Caco-2 (cell line): ENCODE data around the gene DLG3. TPM values are rescaled to one million over a fixed set of nuclear protein-coding genes. Genes with fewer than 3 reads are reported as not detected.
A peak's percentile ranks its signal among the peaks of the same experiment; 100 is the strongest.

Source experiments
- BruUV-seq: library from RNA; stranded (reverse); fragments of 400-500 nt; replicated peaks from 2 replicates; lab custom pipeline; 2021; lab: Mats Ljungman, UMichigan
- CTCF ChIA-PET: fragments of 300-600 bp; sonication (Branson Sonifier 250); formaldehyde crosslinking; loops from one replicate; lab custom pipeline; 2022; ENCODE audit warnings: antibody characterized with exemption; lab: Charles Lee
- POLR2A ChIA-PET: fragments of 300-600 bp; sonication (Branson Sonifier 250); formaldehyde crosslinking; loops from one replicate; lab custom pipeline; 2022; ENCODE audit warnings: antibody characterized with exemption; lab: Charles Lee
- DNase-seq, 2 experiments: peaks; one replicate each; pipeline versions ENCODE4 v3.0.0 to v3.0.0-alpha.2; 2020 to 2022
- H3K27me3 ChIP-seq: replicated peaks from 2 replicates; pipeline ENCODE4 v1.6.0; 2011; ENCODE audit warnings: low read length; ENCODE audit not compliant: control insufficient read depth, insufficient read depth
- H3K36me3 ChIP-seq: 2 replicates; pipeline ENCODE4 v1.5.1; 2011; ENCODE audit warnings: low read length; ENCODE audit not compliant: control insufficient read depth, insufficient read depth
- H3K4me1 ChIP-seq: fragments of 250-450 bp; sonication (Bioruptor Pico); 2 replicates; pipeline ENCODE4 v1.5.1; 2020; ENCODE audit warnings: mild to moderate bottlenecking
- H3K4me3 ChIP-seq: 2 replicates; pipeline ENCODE4 v1.5.1; 2011; ENCODE audit warnings: low read depth, mild to moderate bottlenecking, control low read depth, low read length
- H3K9me3 ChIP-seq: fragments of 250-450 bp; sonication (Bioruptor Pico); 2 replicates; pipeline ENCODE4 v1.5.1; 2020; ENCODE audit warnings: mild to moderate bottlenecking, moderate library complexity
- H3K27ac Mint-ChIP-seq: one replicate; pipeline ENCODE4 v1.8.0; 2022; ENCODE audit warnings: mixed read lengths; ENCODE audit not compliant: unreplicated experiment
- H3K27me3 Mint-ChIP-seq: one replicate; pipeline ENCODE4 v1.8.0; 2022; ENCODE audit warnings: mixed read lengths; ENCODE audit not compliant: insufficient read depth, unreplicated experiment
- H3K36me3 Mint-ChIP-seq: one replicate; pipeline ENCODE4 v1.8.0; 2022; ENCODE audit warnings: mild to moderate bottlenecking, mixed read lengths; ENCODE audit not compliant: insufficient read depth, unreplicated experiment
- H3K4me1 Mint-ChIP-seq: one replicate; pipeline ENCODE4 v1.8.0; 2022; ENCODE audit warnings: low read depth, mixed read lengths; ENCODE audit not compliant: unreplicated experiment
- H3K4me3 Mint-ChIP-seq: one replicate; pipeline ENCODE4 v1.8.0; 2022; ENCODE audit warnings: mild to moderate bottlenecking, moderate library complexity, mixed read lengths; ENCODE audit not compliant: unreplicated experiment
- H3K9me3 Mint-ChIP-seq: one replicate; pipeline ENCODE4 v1.8.0; 2022; ENCODE audit warnings: mixed read lengths; ENCODE audit not compliant: unreplicated experiment
- CTCF ChIP-seq, 2 experiments: fragments of 200-600 bp in 1 of 2; IDR thresholded peaks; 1 replicate in 1 of 2; 2 replicates in 1 of 2; pipeline versions ENCODE4 v1.5.1 to v1.8.0; 2011 to 2022; ENCODE audit warnings: antibody characterized with exemption in 1 of 2, control low read depth in 1 of 2, inconsistent platforms in 1 of 2, low read depth in 1 of 2, low read length in 1 of 2, mild to moderate bottlenecking in 1 of 2, moderate library complexity in 1 of 2; ENCODE audit not compliant: insufficient read depth in 1 of 2, severe bottlenecking in 1 of 2, unreplicated experiment in 1 of 2
- intact Hi-C: fragments of 100-400 bp; cut with micrococcal nuclease; formaldehyde crosslinking; loops from one replicate; pipeline ENCODE4 v1.10.0; 2022; ENCODE audit not compliant: unreplicated experiment
- total RNA-seq: library from RNA; stranded (reverse); gene quantifications from 2 replicates; pipeline ENCODE4 v1.2.3, GENCODE V29; 2022

The DLG3 gene
- total RNA-seq, 1 experiment from 2014 or later = 58.5 TPM

DNA sequence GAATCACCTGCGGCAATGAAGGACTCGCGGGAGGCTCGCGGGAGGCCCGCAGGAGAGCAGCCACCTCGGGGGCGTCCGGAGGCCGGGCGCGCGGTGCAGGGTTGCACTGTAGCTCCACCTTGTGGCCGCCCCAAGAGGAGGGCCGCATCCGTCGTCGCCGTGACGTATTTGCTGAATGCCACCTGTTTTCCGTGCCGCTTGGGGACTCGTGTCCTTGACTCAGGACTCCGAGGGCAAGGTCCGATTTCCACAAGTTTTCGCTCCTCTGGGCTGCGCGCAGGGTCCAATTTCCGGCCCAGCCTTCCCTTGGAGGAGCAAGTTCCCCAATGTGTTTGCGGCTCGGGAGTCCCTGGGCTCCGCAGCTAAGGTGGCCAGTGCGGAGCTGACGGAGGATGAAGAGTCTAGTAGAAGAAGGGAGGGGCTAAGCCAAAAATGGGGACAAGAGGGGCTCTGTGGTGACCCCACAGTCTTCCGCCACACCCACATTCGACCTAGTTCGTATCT is 10.7 kb upstream of the DLG3 start:
- ChIA-PET CTCF (interaction anchor here (1.2 to 2.1 kb wide), 2 partner anchors 11 to 120 kb away, joined by 3 to 15 read pairs; partner anchors contain the start of gene GDPD2), POLR2A (interaction anchor here (0.6 to 0.7 kb wide), 2 partner anchors 231 to 301 kb away, joined by 3 to 4 read pairs; partner anchors contain the start of gene IGBP1)
- Mint-ChIP-seq H3K4me3 (peak overlapping the region; percentile 86), H3K36me3 (peaks cover 7% of the 10 kb centered on the region), H3K27ac (peak overlapping the region; percentile 90), H3K4me1 (peaks cover 6% of the 10 kb centered on the region), H3K27me3 (no peaks in the 10 kb centered on the region), H3K9me3 (no peaks in the 10 kb centered on the region)
- Histone ChIP-seq H3K4me1 (peaks cover 7% of the 10 kb centered on the region; the same call in 1 of the 2 replicates), H3K27me3 (no peaks in the 10 kb centered on the region), H3K36me3 (no peaks in the 10 kb centered on the region), H3K9me3 (no peaks in the 10 kb centered on the region), H3K4me3 (peak overlapping the region; percentile 54)
- intact Hi-C loops = loop anchor here (1.0 to 5.0 kb wide), 4 partner anchors 11 to 233 kb away; partner anchors contain the start of gene GDPD2
- DNase-seq = peak; percentile 79 to 84
- TSS peak; percentile 47 for BruUV-seq
- TF ChIP-seq CTCF (IDR thresholded peaks at IDR 0.05; ENCODE audit: insufficient read depth in 1 of 2, low read depth in 1 of 2, low read length in 1 of 2, severe bottlenecking in 1 of 2, unreplicated experiment in 1 of 2) = peak; percentile 76

- Mint-ChIP-seq H3K27ac (peak overlapping the region; percentile 90), H3K4me3 (peak overlapping the region; percentile 86), H3K27me3 (no peaks in the 10 kb centered on the region), H3K9me3 (no peaks in the 10 kb centered on the region), H3K36me3 (peaks cover 7% of the 10 kb centered on the region), H3K4me1 (peaks cover 6% of the 10 kb centered on the region)
- Histone ChIP-seq H3K9me3 (no peaks in the 10 kb centered on the region), H3K4me3 (peak overlapping the region; percentile 54), H3K36me3 (no peaks in the 10 kb centered on the region), H3K27me3 (no peaks in the 10 kb centered on the region), H3K4me1 (peaks cover 7% of the 10 kb centered on the region; the same call in 1 of the 2 replicates)
- CTCF ChIA-PET = interaction anchor here (2.1 kb wide), 1 partner anchor 11 kb away, joined by 15 read pairs; the partner anchor contains the start of gene GDPD2
- no peak for TF ChIP-seq CTCF (IDR thresholded peaks at IDR 0.05; ENCODE audit: insufficient read depth in 1 of 2, low read depth in 1 of 2, low read length in 1 of 2, severe bottlenecking in 1 of 2, unreplicated experiment in 1 of 2)
- POLR2A ChIA-PET = interaction anchor here (0.7 kb wide), 1 partner anchor 281 kb away, joined by 9 read pairs; no protein-coding TSS in a partner anchor
- intact Hi-C loops = loop anchor here (1.0 to 5.0 kb wide), 4 partner anchors 11 to 233 kb away; partner anchors contain the start of gene GDPD2
- BruUV-seq = no TSS peak
- DNase-seq = peak; percentile 86 to 92
These were observed 10.2 kb upstream of the DLG3 start for GRCh38 chrX:70434352-70434866.

DNA sequence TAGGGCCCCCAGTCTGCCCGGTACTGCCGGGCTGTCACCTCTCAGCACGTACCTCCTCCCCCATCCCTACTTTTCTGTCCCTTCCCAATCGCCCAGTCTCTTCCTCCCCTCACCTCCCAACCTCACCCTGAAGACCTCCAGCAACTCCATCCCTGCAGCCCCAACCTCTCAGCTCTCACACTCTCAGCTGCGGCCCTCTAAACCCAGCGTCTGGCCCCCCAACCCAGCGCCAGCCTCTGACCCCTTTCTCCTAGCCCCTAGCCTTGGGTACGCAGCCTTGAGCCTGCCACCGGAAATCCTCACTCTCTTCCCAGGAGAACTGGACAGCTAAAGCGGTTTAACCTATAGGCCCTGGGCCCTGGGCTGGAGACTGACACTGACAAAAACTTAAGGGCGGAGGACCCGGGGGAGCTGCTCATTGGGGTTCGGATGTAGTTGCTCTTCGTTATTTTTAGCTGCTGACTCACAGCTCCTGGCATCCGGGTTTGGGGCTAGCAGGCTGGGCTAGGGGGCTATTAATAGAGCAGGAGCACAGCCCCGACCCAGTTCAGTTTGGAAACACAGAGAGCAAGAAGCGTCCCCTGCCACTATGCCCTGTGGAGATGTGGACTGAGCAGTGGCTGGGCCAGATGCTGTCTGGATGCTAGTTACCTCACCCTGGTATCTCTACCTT is 9.6 kb upstream of the DLG3 start:
- CTCF ChIA-PET = interaction anchor here (2.1 kb wide), 1 partner anchor 12 kb away, joined by 15 read pairs; the partner anchor contains the start of gene GDPD2
- no peaks in the 10 kb centered on the region for H3K27me3 ChIP-seq
- peak overlapping the region; percentile 90 for H3K27ac Mint-ChIP-seq

More for the DNA sequence above, 9.6 kb upstream of the DLG3 start:
- Mint-ChIP-seq H3K9me3 (no peaks in the 10 kb centered on the region), H3K27me3 (no peaks in the 10 kb centered on the region), H3K4me3 (peak overlapping the region; percentile 86), H3K36me3 (peaks cover 7% of the 10 kb centered on the region), H3K4me1 (peaks cover 6% of the 10 kb centered on the region)
- POLR2A ChIA-PET = interaction anchor here (0.7 kb wide), 1 partner anchor 281 kb away, joined by 9 read pairs; no protein-coding TSS in a partner anchor
- Histone ChIP-seq H3K36me3 (no peaks in the 10 kb centered on the region), H3K4me3 (peak overlapping the region; percentile 54), H3K4me1 (peaks cover 7% of the 10 kb centered on the region; the same call in 1 of the 2 replicates), H3K9me3 (no peaks in the 10 kb centered on the region)
- BruUV-seq = no TSS peak
- no peak for DNase-seq
- intact Hi-C loops = loop anchor here (1.0 to 5.0 kb wide), 4 partner anchors 12 to 232 kb away; partner anchors contain the start of gene GDPD2
- no peak for TF ChIP-seq CTCF (IDR thresholded peaks at IDR 0.05; ENCODE audit: insufficient read depth in 1 of 2, low read depth in 1 of 2, low read length in 1 of 2, severe bottlenecking in 1 of 2, unreplicated experiment in 1 of 2)
